MCF 10A (cell line): Measurements from ENCODE around the gene LUZP1. TPM values are rescaled to one million over a fixed set of nuclear protein-coding genes. Genes with fewer than 3 reads are reported as not detected.
A peak's percentile ranks its signal among the peaks of the same experiment; 100 is the strongest.

ENCODE experiments used
- Bru-seq: library from RNA; stranded (reverse); fragments of 400-500 nt; gene quantifications from one replicate; lab custom pipeline; 2021; lab: Mats Ljungman, UMichigan
- BruChase-seq, 2 experiments: library from RNA; stranded (reverse); fragments of 400-500 nt; gene quantifications; one replicate each; lab custom pipeline; 2021; lab: Mats Ljungman, UMichigan
- BruUV-seq: library from RNA; stranded (reverse); fragments of 400-500 nt; replicated peaks from 2 replicates; lab custom pipeline; 2021; lab: Mats Ljungman, UMichigan
- CTCF ChIA-PET: fragments of 300-600 bp; sonication (Branson Sonifier 250); formaldehyde crosslinking; extraction: SDS; loops from one replicate; lab custom pipeline; 2021; ENCODE audit warnings: antibody characterized with exemption, inconsistent platforms; lab: Yijun Ruan, JAX
- POLR2A ChIA-PET: fragments of 300-600, 350-650 bp; sonication (Branson Sonifier 250); formaldehyde crosslinking; extraction: SDS; loops from one replicate; lab custom pipeline; 2020; ENCODE audit warnings: antibody characterized with exemption, inconsistent platforms; lab: Yijun Ruan, JAX
- DNase-seq: peaks from one replicate; pipeline ENCODE4 v3.0.0-alpha.2; 2018; ENCODE audit not compliant: unreplicated experiment
- H3K27ac Mint-ChIP-seq: one replicate; pipeline ENCODE4 v1.8.0; 2022; ENCODE audit warnings: mild to moderate bottlenecking, low read depth, mixed read lengths; ENCODE audit not compliant: unreplicated experiment
- H3K27me3 Mint-ChIP-seq: one replicate; pipeline ENCODE4 v1.8.0; 2022; ENCODE audit warnings: mixed read lengths; ENCODE audit not compliant: insufficient read depth, unreplicated experiment
- H3K36me3 Mint-ChIP-seq: one replicate; pipeline ENCODE4 v1.8.0; 2022; ENCODE audit warnings: mild to moderate bottlenecking, moderate library complexity, mixed read lengths; ENCODE audit not compliant: insufficient read depth, unreplicated experiment
- H3K4me1 Mint-ChIP-seq: one replicate; pipeline ENCODE4 v1.8.0; 2022; ENCODE audit warnings: mixed read lengths; ENCODE audit not compliant: insufficient read depth, unreplicated experiment
- H3K4me3 Mint-ChIP-seq: one replicate; pipeline ENCODE4 v1.8.0; 2022; ENCODE audit warnings: mild to moderate bottlenecking, moderate library complexity, mixed read lengths; ENCODE audit not compliant: unreplicated experiment
- H3K9me3 Mint-ChIP-seq: one replicate; pipeline ENCODE4 v1.8.0; 2022; ENCODE audit warnings: mixed read lengths; ENCODE audit not compliant: unreplicated experiment
- CTCF ChIP-seq: fragments of 200-600 bp; IDR thresholded peaks from one replicate; pipeline ENCODE4 v1.8.0; 2022; ENCODE audit warnings: antibody characterized with exemption, mild to moderate bottlenecking; ENCODE audit not compliant: unreplicated experiment
- intact Hi-C: fragments of 100-400 bp; cut with micrococcal nuclease; formaldehyde crosslinking; loops from 2 replicates; pipeline ENCODE4 v1.14.1; 2022
- long read RNA-seq: library from polyadenylated mRNA; stranded (forward); transcript quantifications from one replicate; pipeline ENCODE4 v2.0.0, GENCODE V29; 2022
- total RNA-seq: library from RNA; stranded (reverse); gene quantifications from 2 replicates; pipeline ENCODE4 v1.2.3, GENCODE V29; 2022

LUZP1 gene
- 30.1 and 37.2 TPM in 2 replicates for total RNA-seq
- Bru-seq, nascent RNA, result percentile 78 among the genes with signal in this experiment
- BruChase-seq, experiment 1, labeled RNA remaining after a 6-hour chase, result percentile 73 among the genes with signal in this experiment
- percentile 81 among the genes with signal in this experiment for BruChase-seq, experiment 2, labeled RNA remaining after a 2-hour chase
- long read RNA-seq, full-length matches to known transcripts, result 7 of 29 reads
- long read RNA-seq, partial matches to known transcripts, result 6 of 29 reads
- long read RNA-seq, other reads (novel, unspliced or antisense), result 16 of 29 reads

DNA sequence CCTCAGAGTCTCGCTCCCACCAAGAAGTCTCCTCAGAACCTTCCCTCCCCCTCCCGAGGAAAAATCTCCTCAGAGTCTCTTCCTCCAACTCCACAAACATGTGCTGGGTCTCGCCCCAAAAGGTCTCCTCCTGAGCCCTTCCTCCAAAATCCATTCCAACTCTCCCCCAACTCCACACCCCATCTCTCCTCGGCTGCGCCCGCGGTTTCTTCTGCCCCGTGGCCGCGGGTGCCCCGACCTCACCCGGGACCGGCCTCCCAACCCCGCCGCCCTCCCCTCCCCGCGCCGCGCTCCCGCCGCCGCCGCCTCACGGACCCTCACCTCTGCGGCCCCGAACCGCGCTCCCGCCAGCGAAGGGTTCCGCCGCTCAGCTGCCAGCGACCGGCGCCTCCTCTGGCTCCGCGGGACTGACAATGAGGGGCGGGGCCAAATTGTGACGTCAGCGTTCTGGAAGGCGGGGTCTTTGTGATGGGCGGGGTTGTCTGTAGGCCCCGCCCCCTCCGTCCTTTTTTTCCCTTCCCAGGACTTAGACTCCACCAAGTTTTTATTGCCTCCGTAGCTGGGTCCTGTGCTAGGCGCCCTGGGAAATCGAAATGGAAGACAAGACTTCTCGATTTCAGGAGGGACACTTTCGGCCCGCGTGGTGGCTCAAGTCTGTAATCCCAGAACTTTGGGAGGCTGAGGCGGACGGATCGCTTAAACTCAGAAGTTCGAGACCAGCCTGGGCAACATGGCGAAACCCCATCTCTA, at the start of gene LUZP1:
LUZP1 (minus strand) TSS at position 412 of the 750 bp plus-strand sequence.
- POLR2A ChIA-PET, result interaction anchor here (0.6 to 8.3 kb wide), 29 partner anchors 8 to 235 kb away, joined by 3 to 154 read pairs (median 6); partner anchors contain the start of genes HNRNPR, KDM1A and ZNF436
- Mint-ChIP-seq H3K27ac (peak within 1 kb of the TSS; percentile 89), H3K9me3 (no peaks in the 10 kb centered on the region), H3K4me3 (peak within 1 kb of the TSS; percentile 89), H3K4me1 (peaks cover 26% of the 10 kb centered on the region), H3K27me3 (no peaks in the 10 kb centered on the region), H3K36me3 (peaks cover 15% of the 10 kb centered on the region)
- intact Hi-C loops, result no loop called here
- no TSS peak for BruUV-seq
- no peak for TF ChIP-seq CTCF
- CTCF ChIA-PET, result interaction anchor here (0.6 to 9.0 kb wide), 4 partner anchors 16 to 253 kb away, joined by 3 to 65 read pairs (median 4); no protein-coding TSS in a partner anchor
- peak; percentile 90 for DNase-seq

DNA sequence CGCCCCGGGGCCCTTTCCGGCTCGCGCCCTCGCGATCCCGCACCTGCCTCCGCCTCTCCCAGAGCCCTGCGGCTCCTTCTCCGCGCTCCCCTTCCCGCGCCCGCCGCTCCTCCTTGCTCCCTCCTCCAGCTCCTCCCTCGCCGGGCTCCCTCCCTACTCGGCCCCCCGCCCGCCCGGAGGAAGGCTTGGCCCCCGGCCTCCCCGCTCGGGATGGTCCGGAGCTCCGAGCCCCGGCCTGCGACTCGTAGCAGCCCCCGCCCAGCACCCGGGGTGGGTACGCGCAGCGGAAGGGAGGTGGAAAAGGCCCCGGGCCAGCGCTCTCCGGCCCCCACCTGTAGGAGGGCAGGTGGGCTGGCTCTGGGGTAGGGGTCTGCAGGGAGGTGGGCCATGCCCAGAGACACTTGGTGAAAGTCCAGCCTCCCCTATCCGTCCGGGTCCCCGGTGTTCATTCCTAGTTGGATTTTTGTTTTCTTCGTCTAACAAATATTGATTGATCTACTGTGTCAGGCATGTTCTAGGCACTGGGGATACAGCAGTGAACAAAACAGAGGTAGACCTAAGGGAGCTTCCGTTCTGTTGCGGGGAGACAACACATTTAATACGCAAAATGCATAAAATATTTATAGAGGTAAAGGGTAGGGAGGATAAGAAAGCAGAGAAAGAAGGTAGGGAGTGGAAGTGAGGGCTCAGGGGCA, 48.9 kb upstream of the LUZP1 start, which contains the start of gene HTR1D:
HTR1D (minus strand) TSS at position 82 of the 695 bp plus-strand sequence. CDS start 23,283 bp downstream, outside the sequence.
- Mint-ChIP-seq H3K4me3 (peak within 1 kb of the TSS; percentile 65), H3K27me3 (peaks cover 11% of the 10 kb centered on the region), H3K4me1 (no peaks in the 10 kb centered on the region), H3K9me3 (no peaks in the 10 kb centered on the region), H3K36me3 (no peaks in the 10 kb centered on the region), H3K27ac (no peak within 1 kb of the TSS)
- DNase-seq, result no peak
- CTCF ChIA-PET, result interaction anchor here (0.8 kb wide), 1 partner anchor 117 kb away, joined by 4 read pairs; no protein-coding TSS in a partner anchor
- intact Hi-C loops, result loop anchor here (10.0 kb wide), 1 partner anchor 57 kb away; no protein-coding TSS in a partner anchor
- TF ChIP-seq CTCF, result no peak
- BruUV-seq, result no TSS peak
- POLR2A ChIA-PET, result interaction anchor here (0.6 to 0.7 kb wide), 2 partner anchors 182 to 845 kb away, joined by 3 read pairs; no protein-coding TSS in a partner anchor

DNA sequence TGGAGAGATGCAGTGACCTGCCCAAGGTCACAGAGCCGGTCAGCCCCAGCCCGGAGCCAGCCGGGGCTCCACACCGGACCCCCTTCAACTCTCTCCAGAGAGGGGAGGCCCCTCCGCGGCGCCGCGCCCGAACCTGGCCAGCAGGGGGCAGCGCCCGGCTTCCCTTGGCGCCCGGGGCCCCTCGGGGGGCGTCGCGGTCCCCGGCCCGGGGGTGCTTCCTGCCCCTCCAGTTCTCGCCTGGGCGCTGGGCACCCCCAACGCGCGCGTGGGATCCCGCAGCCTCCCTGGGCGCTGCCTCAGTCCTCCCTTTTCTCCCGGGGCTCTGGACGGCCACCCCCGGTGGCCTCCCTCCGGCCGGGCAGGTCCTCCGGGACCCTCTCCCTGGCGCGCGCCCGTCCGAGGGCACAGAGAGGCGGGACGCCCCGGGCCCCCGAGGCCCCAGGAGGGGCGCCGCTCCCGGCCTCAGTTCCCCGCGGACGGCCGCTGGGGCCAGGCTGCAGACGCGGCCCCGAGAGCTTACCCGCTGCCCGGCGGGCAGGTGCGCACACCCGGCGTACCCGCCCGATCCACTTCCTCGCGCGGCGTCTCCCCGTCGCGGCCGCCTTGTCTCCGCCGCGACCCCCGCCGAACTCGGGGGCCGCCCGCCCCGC, 48.2 kb upstream of the LUZP1 start:
- CTCF ChIA-PET, result interaction anchor here (0.7 to 1.0 kb wide), 3 partner anchors 12 to 116 kb away, joined by 3 to 4 read pairs (median 4); no protein-coding TSS in a partner anchor
- no peak overlapping the region for H3K27ac Mint-ChIP-seq
- DNase-seq, result peak; percentile 16
- H3K9me3 Mint-ChIP-seq, result no peaks in the 10 kb centered on the region
- no TSS peak for BruUV-seq
- TF ChIP-seq CTCF, result peak; percentile 76
- intact Hi-C loops, result loop anchor here (10.0 kb wide), 1 partner anchor 58 kb away; no protein-coding TSS in a partner anchor
- no peaks in the 10 kb centered on the region for H3K4me1 Mint-ChIP-seq
- POLR2A ChIA-PET, result interaction anchor here (0.7 kb wide), 1 partner anchor 846 kb away, joined by 3 read pairs; no protein-coding TSS in a partner anchor
- peaks cover 11% of the 10 kb centered on the region for H3K27me3 Mint-ChIP-seq
- H3K4me3 Mint-ChIP-seq, result peak overlapping the region; percentile 65
- no peaks in the 10 kb centered on the region for H3K36me3 Mint-ChIP-seq
